K562 (cell line): Measurements from ENCODE around the gene SH2D4B. TPM values are rescaled to one million over a fixed set of nuclear protein-coding genes. Genes with fewer than 3 reads are reported as not detected.
A peak's percentile ranks its signal among the peaks of the same experiment; 100 is the strongest.

Experiments used
- EHMT2 ChIP-seq: fragments of 450-650 bp; IDR thresholded peaks from 2 replicates; pipeline ENCODE4 v1.6.1; 2018; ENCODE audit warnings: antibody characterized with exemption
- ELF4 ChIP-seq: fragments of 450-650 bp; formaldehyde crosslinking; IDR thresholded peaks from 2 replicates; pipeline ENCODE4 v1.4.0; 2022; ENCODE audit warnings: missing genetic modification characterization
- EP400 ChIP-seq: fragments of 450-650 bp; IDR thresholded peaks from 2 replicates; pipeline ENCODE4 v1.6.1; 2017; ENCODE audit warnings: antibody characterized with exemption, mild to moderate bottlenecking, moderate library complexity
- ZNF695 ChIP-seq: fragments of 450-650 bp; formaldehyde crosslinking; IDR thresholded peaks from 2 replicates; pipeline ENCODE4 v1.4.0; 2020; ENCODE audit warnings: mild to moderate bottlenecking, moderate library complexity
- polyA plus RNA-seq, 8 experiments: library from polyadenylated mRNA; depleted of rRNA in 4 of 8; stranded (reverse) in 5 of 8; unstranded in 3 of 8; fragments of >200 nt; fragmentation: Nextera tagmentation in 2 of 8; fragmentation: Illumina TruSeq in 1 of 8; extraction: Ambion mirVana in 2 of 8; extraction: Trizol in 1 of 8; gene quantifications; 2 replicates each; pipeline versions ENCODE4 v1.2.1 to v1.2.3, GENCODE V29; 2011 to 2014; ENCODE audit warnings: inconsistent platforms in 1 of 8, missing spikeins in 1 of 8
- total RNA-seq, 7 experiments: library from RNA; depleted of rRNA in 6 of 7; stranded (reverse); fragments of >200 nt in 6 of 7; fragmentation: Illumina TruSeq in 2 of 7; extraction: Trizol in 2 of 7; gene quantifications; 2 replicates each; pipeline versions ENCODE4 v1.2.1 to v1.2.3, GENCODE V29; 2011 to 2021; ENCODE audit warnings: low replicate concordance in 1 of 7
- TF ChIP-seq, protein P1 (sequence below): fragments of 450-650 bp; formaldehyde crosslinking; IDR thresholded peaks from 2 replicates; pipeline ENCODE4 v1.4.0; 2020; ENCODE audit warnings: mild to moderate bottlenecking, moderate library complexity
- TF ChIP-seq, protein P2 (sequence below): sonication (generic); formaldehyde crosslinking; IDR thresholded peaks from 2 replicates; pipeline ENCODE4 v1.8.0; 2023; ENCODE audit warnings: mild to moderate bottlenecking, missing genetic modification reagents
- TF ChIP-seq, protein P3 (sequence below): fragments of 450-650 bp; formaldehyde crosslinking; IDR thresholded peaks from 2 replicates; pipeline ENCODE4 v1.4.0; 2022; ENCODE audit warnings: missing genetic modification characterization
- TF ChIP-seq, protein P4 (sequence below): fragments of 250-450 bp; sonication (Bioruptor Pico); IDR thresholded peaks from 2 replicates; pipeline ENCODE4 v1.8.0; 2022; ENCODE audit warnings: moderate library complexity, mild to moderate bottlenecking, inconsistent platforms

Gene SH2D4B
- total and polyA plus RNA-seq, 9 of the 15 experiments (the other 6 are each of a cell fraction or from before 2014, with no cell fraction given): 0.03 to 0.14 (median 0.04) TPM; not detected in 4

DNA sequence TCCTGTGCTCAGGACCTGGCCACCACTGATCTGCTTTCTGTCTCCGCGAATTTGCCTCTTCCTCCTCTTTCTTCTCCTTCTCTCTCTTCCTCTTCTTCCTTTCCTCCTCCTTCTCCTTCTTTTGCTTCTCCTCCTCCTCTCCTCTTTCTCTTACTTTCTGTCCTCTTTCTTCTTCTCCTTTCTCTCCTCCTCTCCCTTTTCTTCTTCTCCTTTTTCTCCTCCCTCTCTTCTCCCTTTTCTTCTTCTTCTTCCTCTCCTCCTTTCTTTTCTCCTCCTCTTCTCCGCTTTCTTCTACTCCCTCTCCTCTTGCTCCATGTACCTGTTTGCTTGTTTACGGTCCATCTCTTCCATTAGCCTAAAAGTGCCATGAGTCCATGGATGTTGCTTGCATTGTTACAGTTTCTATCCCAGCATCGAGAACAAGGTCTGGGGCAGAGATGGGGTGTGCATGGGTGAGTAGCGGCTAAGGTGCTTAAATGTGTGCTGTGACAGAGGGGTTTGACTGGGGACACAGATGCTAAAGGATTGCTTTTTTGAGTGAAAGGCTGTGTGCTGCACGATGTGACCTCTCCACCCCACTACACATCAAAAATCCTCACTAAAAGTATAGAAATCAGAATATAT is 7.7 kb downstream of the SH2D4B start (continued):
- TF ChIP-seq, protein P1, sequence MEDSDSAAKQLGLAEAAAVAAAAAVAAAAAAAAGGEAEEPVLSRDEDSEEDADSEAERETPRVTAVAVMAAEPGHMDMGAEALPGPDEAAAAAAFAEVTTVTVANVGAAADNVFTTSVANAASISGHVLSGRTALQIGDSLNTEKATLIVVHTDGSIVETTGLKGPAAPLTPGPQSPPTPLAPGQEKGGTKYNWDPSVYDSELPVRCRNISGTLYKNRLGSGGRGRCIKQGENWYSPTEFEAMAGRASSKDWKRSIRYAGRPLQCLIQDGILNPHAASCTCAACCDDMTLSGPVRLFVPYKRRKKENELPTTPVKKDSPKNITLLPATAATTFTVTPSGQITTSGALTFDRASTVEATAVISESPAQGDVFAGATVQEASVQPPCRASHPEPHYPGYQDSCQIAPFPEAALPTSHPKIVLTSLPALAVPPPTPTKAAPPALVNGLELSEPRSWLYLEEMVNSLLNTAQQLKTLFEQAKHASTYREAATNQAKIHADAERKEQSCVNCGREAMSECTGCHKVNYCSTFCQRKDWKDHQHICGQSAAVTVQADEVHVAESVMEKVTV (CRISPR knock-in tag): no peak
- TF ChIP-seq EP400 (no peak), EHMT2 (0 out of 2 replicates have a peak, but pooled peaks have one; percentile 20), ZNF695 (CRISPR knock-in tag) (no peak), ELF4 (CRISPR knock-in tag) (0 out of 2 replicates have a peak, but pooled peaks have one; percentile 33)
- TF ChIP-seq, protein P2, sequence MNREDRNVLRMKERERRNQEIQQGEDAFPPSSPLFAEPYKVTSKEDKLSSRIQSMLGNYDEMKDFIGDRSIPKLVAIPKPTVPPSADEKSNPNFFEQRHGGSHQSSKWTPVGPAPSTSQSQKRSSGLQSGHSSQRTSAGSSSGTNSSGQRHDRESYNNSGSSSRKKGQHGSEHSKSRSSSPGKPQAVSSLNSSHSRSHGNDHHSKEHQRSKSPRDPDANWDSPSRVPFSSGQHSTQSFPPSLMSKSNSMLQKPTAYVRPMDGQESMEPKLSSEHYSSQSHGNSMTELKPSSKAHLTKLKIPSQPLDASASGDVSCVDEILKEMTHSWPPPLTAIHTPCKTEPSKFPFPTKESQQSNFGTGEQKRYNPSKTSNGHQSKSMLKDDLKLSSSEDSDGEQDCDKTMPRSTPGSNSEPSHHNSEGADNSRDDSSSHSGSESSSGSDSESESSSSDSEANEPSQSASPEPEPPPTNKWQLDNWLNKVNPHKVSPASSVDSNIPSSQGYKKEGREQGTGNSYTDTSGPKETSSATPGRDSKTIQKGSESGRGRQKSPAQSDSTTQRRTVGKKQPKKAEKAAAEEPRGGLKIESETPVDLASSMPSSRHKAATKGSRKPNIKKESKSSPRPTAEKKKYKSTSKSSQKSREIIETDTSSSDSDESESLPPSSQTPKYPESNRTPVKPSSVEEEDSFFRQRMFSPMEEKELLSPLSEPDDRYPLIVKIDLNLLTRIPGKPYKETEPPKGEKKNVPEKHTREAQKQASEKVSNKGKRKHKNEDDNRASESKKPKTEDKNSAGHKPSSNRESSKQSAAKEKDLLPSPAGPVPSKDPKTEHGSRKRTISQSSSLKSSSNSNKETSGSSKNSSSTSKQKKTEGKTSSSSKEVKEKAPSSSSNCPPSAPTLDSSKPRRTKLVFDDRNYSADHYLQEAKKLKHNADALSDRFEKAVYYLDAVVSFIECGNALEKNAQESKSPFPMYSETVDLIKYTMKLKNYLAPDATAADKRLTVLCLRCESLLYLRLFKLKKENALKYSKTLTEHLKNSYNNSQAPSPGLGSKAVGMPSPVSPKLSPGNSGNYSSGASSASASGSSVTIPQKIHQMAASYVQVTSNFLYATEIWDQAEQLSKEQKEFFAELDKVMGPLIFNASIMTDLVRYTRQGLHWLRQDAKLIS: no peak
- TF ChIP-seq, protein P3, sequence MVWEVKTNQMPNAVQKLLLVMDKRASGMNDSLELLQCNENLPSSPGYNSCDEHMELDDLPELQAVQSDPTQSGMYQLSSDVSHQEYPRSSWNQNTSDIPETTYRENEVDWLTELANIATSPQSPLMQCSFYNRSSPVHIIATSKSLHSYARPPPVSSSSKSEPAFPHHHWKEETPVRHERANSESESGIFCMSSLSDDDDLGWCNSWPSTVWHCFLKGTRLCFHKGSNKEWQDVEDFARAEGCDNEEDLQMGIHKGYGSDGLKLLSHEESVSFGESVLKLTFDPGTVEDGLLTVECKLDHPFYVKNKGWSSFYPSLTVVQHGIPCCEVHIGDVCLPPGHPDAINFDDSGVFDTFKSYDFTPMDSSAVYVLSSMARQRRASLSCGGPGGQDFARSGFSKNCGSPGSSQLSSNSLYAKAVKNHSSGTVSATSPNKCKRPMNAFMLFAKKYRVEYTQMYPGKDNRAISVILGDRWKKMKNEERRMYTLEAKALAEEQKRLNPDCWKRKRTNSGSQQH (CRISPR knock-in tag): 0 out of 2 replicates have a peak, but pooled peaks have one; percentile 16
- TF ChIP-seq, protein P4, sequence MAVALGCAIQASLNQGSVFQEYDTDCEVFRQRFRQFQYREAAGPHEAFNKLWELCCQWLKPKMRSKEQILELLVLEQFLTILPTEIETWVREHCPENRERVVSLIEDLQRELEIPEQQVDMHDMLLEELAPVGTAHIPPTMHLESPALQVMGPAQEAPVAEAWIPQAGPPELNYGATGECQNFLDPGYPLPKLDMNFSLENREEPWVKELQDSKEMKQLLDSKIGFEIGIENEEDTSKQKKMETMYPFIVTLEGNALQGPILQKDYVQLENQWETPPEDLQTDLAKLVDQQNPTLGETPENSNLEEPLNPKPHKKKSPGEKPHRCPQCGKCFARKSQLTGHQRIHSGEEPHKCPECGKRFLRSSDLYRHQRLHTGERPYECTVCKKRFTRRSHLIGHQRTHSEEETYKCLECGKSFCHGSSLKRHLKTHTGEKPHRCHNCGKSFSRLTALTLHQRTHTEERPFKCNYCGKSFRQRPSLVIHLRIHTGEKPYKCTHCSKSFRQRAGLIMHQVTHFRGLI (CRISPR knock-in tag): no peak
